HepG2 (cell line): ENCODE data around the gene SND1. TPM values are rescaled to one million over a fixed set of nuclear protein-coding genes. Genes with fewer than 3 reads are reported as not detected.
A peak's percentile ranks its signal among the peaks of the same experiment; 100 is the strongest.

Source experiments
- ELF4 ChIP-seq: sonication (generic); formaldehyde crosslinking; IDR thresholded peaks from 2 replicates; pipeline ENCODE4 v1.5.0; 2020; ENCODE audit warnings: missing genetic modification reagents, mild to moderate bottlenecking, moderate library complexity, borderline replicate concordance
- FOXC1 ChIP-seq: sonication (generic); formaldehyde crosslinking; IDR thresholded peaks from 2 replicates; pipeline ENCODE4 v1.8.0; 2022; ENCODE audit warnings: mild to moderate bottlenecking, missing genetic modification reagents, borderline replicate concordance
- GPBP1L1 ChIP-seq: sonication (generic); formaldehyde crosslinking; IDR thresholded peaks from 2 replicates; pipeline ENCODE4 v1.5.0; 2020; ENCODE audit warnings: mild to moderate bottlenecking, missing genetic modification reagents
- GPN1 ChIP-seq: sonication (generic); formaldehyde crosslinking; IDR thresholded peaks from 2 replicates; pipeline ENCODE4 v1.5.1; 2020; ENCODE audit warnings: missing genetic modification reagents, borderline replicate concordance
- HIC2 ChIP-seq: sonication (generic); formaldehyde crosslinking; IDR thresholded peaks from 2 replicates; pipeline ENCODE4 v1.9.0; 2022; ENCODE audit warnings: low read depth, missing genetic modification reagents
- KAT8 ChIP-seq: IDR thresholded peaks from 2 replicates; pipeline ENCODE4 v1.6.1; 2016; ENCODE audit warnings: missing genetic modification reagents, missing compliant biosample characterization
- KLF9 ChIP-seq: IDR thresholded peaks from 2 replicates; pipeline ENCODE4 v1.6.1; 2016; ENCODE audit warnings: low read depth
- MTA1 ChIP-seq: sonication (generic); formaldehyde crosslinking; IDR thresholded peaks from 2 replicates; pipeline ENCODE4 v1.4.0; 2020; ENCODE audit warnings: missing genetic modification reagents, mild to moderate bottlenecking, borderline replicate concordance
- MTF2 ChIP-seq: sonication (generic); formaldehyde crosslinking; IDR thresholded peaks from 2 replicates; pipeline ENCODE4 v1.5.0; 2020; ENCODE audit warnings: missing genetic modification reagents, borderline replicate concordance
- NFE2L1 ChIP-seq: sonication (generic); formaldehyde crosslinking; IDR thresholded peaks from 2 replicates; pipeline ENCODE4 v1.4.0; 2020; ENCODE audit warnings: missing genetic modification reagents, mild to moderate bottlenecking, borderline replicate concordance
- NR2C2 ChIP-seq: sonication (generic); formaldehyde crosslinking; IDR thresholded peaks from 2 replicates; pipeline ENCODE4 v1.4.0; 2020; ENCODE audit warnings: missing genetic modification reagents, mild to moderate bottlenecking, moderate library complexity, borderline replicate concordance
- POLR2G ChIP-seq: fragments of 200-400 bp; formaldehyde crosslinking; IDR thresholded peaks from 2 replicates; pipeline ENCODE4 v1.6.1; 2018; ENCODE audit warnings: mild to moderate bottlenecking, low read depth, low read length, moderate library complexity
- PRPF4 ChIP-seq: fragments of 200-400 bp; formaldehyde crosslinking; IDR thresholded peaks from 2 replicates; pipeline ENCODE4 v1.6.1; 2016; ENCODE audit warnings: low read length, low read depth; ENCODE audit not compliant: poor library complexity, severe bottlenecking
- TCF7 ChIP-seq: sonication (generic); IDR thresholded peaks from 2 replicates; pipeline ENCODE4 v1.6.1; 2016; ENCODE audit warnings: antibody characterized with exemption, low read depth
- ZNF329 ChIP-seq: sonication (generic); formaldehyde crosslinking; IDR thresholded peaks from 2 replicates; pipeline ENCODE4 v1.9.0; 2021; ENCODE audit warnings: low read depth, mild to moderate bottlenecking, missing genetic modification reagents
- ZNF563 ChIP-seq: sonication (generic); formaldehyde crosslinking; IDR thresholded peaks from 2 replicates; pipeline ENCODE4 v1.8.0; 2022; ENCODE audit warnings: mild to moderate bottlenecking, moderate library complexity, missing genetic modification reagents
- ZNF619 ChIP-seq: sonication (generic); formaldehyde crosslinking; IDR thresholded peaks from 2 replicates; pipeline ENCODE4 v1.4.0; 2020; ENCODE audit warnings: mild to moderate bottlenecking, missing genetic modification reagents
- ZNF747 ChIP-seq: sonication (generic); formaldehyde crosslinking; IDR thresholded peaks from 2 replicates; pipeline ENCODE4 v1.8.1; 2023; ENCODE audit warnings: missing genetic modification reagents, mild to moderate bottlenecking, borderline replicate concordance
- ZNF878 ChIP-seq: sonication (generic); formaldehyde crosslinking; IDR thresholded peaks from 2 replicates; pipeline ENCODE4 v1.8.1; 2023; ENCODE audit warnings: mild to moderate bottlenecking, missing genetic modification reagents, moderate library complexity
- polyA plus RNA-seq, 8 experiments: library from polyadenylated mRNA; depleted of rRNA in 3 of 8; stranded (reverse) in 7 of 8; unstranded in 1 of 8; fragments of >200 nt; fragmentation: Illumina TruSeq in 4 of 8; extraction: Trizol in 4 of 8; gene quantifications; 2 replicates each; pipeline versions ENCODE4 v1.2.1 to v1.2.3, GENCODE V29; 2011 to 2016; ENCODE audit warnings: low read depth in 4 of 8, missing spikeins in 1 of 8, mixed read lengths in 1 of 8; ENCODE audit not compliant: insufficient read depth in 1 of 8
- total RNA-seq, 5 experiments: library from RNA; depleted of rRNA; stranded (reverse); fragments of >200 nt; fragmentation: Illumina TruSeq; extraction: Trizol; gene quantifications; 2 replicates each; pipeline ENCODE4 v1.2.3, GENCODE V29; 2016; ENCODE audit warnings: low read depth in 1 of 5
- TF ChIP-seq, protein P1 (sequence below): sonication (generic); formaldehyde crosslinking; IDR thresholded peaks from 2 replicates; pipeline ENCODE4 v1.4.0; 2020; ENCODE audit warnings: missing genetic modification reagents
- TF ChIP-seq, protein P2 (sequence below): sonication (generic); formaldehyde crosslinking; IDR thresholded peaks from 2 replicates; pipeline ENCODE4 v1.8.1; 2023; ENCODE audit warnings: mild to moderate bottlenecking, missing genetic modification reagents
- TF ChIP-seq, protein P3 (sequence below): IDR thresholded peaks from 2 replicates; pipeline ENCODE4 v1.6.1; 2016; ENCODE audit warnings: low read depth, borderline replicate concordance

Gene SND1
- total and polyA plus RNA-seq, 2 of the 13 experiments (the other 11 are each of a cell fraction or from before 2014, with no cell fraction given), result 110 to 182 TPM

- peak; percentile 83 for TF ChIP-seq ZNF563 (CRISPR knock-in tag)
- TF ChIP-seq POLR2G, result peak; percentile 33; the same call in 1 of the 2 replicates
- peak; percentile 34; the same call in 1 of the 2 replicates for TF ChIP-seq KLF9 (CRISPR knock-in tag)
- TF ChIP-seq, protein P1, sequence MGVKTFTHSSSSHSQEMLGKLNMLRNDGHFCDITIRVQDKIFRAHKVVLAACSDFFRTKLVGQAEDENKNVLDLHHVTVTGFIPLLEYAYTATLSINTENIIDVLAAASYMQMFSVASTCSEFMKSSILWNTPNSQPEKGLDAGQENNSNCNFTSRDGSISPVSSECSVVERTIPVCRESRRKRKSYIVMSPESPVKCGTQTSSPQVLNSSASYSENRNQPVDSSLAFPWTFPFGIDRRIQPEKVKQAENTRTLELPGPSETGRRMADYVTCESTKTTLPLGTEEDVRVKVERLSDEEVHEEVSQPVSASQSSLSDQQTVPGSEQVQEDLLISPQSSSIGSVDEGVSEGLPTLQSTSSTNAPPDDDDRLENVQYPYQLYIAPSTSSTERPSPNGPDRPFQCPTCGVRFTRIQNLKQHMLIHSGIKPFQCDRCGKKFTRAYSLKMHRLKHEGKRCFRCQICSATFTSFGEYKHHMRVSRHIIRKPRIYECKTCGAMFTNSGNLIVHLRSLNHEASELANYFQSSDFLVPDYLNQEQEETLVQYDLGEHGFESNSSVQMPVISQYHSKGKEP (CRISPR knock-in tag), result 0 out of 2 replicates have a peak, but pooled peaks have one; percentile 1
- no peak for TF ChIP-seq PRPF4
- TF ChIP-seq HIC2 (CRISPR knock-in tag), result peak; percentile 65; the same call in 1 of the 2 replicates
- TF ChIP-seq ZNF619 (CRISPR knock-in tag), result 0 out of 2 replicates have a peak, but pooled peaks have one; percentile 36
- TF ChIP-seq, protein P2, sequence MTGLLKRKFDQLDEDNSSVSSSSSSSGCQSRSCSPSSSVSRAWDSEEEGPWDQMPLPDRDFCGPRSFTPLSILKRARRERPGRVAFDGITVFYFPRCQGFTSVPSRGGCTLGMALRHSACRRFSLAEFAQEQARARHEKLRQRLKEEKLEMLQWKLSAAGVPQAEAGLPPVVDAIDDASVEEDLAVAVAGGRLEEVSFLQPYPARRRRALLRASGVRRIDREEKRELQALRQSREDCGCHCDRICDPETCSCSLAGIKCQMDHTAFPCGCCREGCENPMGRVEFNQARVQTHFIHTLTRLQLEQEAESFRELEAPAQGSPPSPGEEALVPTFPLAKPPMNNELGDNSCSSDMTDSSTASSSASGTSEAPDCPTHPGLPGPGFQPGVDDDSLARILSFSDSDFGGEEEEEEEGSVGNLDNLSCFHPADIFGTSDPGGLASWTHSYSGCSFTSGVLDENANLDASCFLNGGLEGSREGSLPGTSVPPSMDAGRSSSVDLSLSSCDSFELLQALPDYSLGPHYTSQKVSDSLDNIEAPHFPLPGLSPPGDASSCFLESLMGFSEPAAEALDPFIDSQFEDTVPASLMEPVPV (CRISPR knock-in tag), result peak; percentile 34; the same call in 1 of the 2 replicates
- 0 out of 2 replicates have a peak, but pooled peaks have one; percentile 37 for TF ChIP-seq FOXC1 (CRISPR knock-in tag)
- peak; percentile 72; the same call in 1 of the 2 replicates for TF ChIP-seq ZNF878 (CRISPR knock-in tag)
- TF ChIP-seq ELF4 (CRISPR knock-in tag), result no peak
- peak; percentile 91 for TF ChIP-seq ZNF747 (CRISPR knock-in tag)
- TF ChIP-seq KAT8 (CRISPR knock-in tag), result peak; percentile 63
- no peak for TF ChIP-seq NFE2L1
- TF ChIP-seq MTF2, result peak; percentile 51; the same call in 1 of the 2 replicates
- peak; percentile 82 for TF ChIP-seq MTA1 (CRISPR knock-in tag)
- no peak for TF ChIP-seq GPN1 (CRISPR knock-in tag)
- peak; percentile 92 for TF ChIP-seq NR2C2 (CRISPR knock-in tag)
- TF ChIP-seq TCF7, result peak; percentile 26; the same call in 1 of the 2 replicates
- TF ChIP-seq GPBP1L1, result no peak
- TF ChIP-seq, protein P3, sequence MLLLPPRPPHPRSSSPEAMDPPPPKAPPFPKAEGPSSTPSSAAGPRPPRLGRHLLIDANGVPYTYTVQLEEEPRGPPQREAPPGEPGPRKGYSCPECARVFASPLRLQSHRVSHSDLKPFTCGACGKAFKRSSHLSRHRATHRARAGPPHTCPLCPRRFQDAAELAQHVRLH, result peak; percentile 82; the same call in 1 of the 2 replicates
- TF ChIP-seq ZNF329 (CRISPR knock-in tag), result no peak
These were observed 451.6 kb downstream of the SND1 start (continued) for GRCh38 chr7:128103498-128104107.
